WTC11 (cell line): ENCODE data around the gene AGBL1. TPM values are rescaled to one million over a fixed set of nuclear protein-coding genes. Genes with fewer than 3 reads are reported as not detected.

Experiments used
- ATAC-seq: fragments of 200-7000 bp; cut with Tn5 transposase; 2 replicates; pipeline ENCODE4 v1.10.0; 2021; ENCODE audit warnings: mild to moderate bottlenecking, moderate library complexity
- CTCF ChIA-PET: fragments of 300-600 bp; sonication (Branson Sonifier 250); formaldehyde crosslinking; loops from one replicate; lab custom pipeline; 2021; ENCODE audit warnings: antibody characterized with exemption; lab: Charles Lee
- POLR2A ChIA-PET: fragments of 350-600 bp; sonication (Branson Sonifier 250); formaldehyde crosslinking; loops from one replicate; lab custom pipeline; 2021; ENCODE audit warnings: antibody characterized with exemption; lab: Charles Lee
- DNase-seq: peaks from one replicate; pipeline ENCODE4 v3.0.0; 2021; ENCODE audit warnings: low spot score
- H3K27ac Mint-ChIP-seq: 2 replicates; pipeline ENCODE4 v1.8.0; 2021; ENCODE audit warnings: mixed read lengths
- H3K27me3 Mint-ChIP-seq: 2 replicates; pipeline ENCODE4 v1.8.0; 2021; ENCODE audit warnings: low read depth, mild to moderate bottlenecking, moderate library complexity, mixed read lengths
- H3K36me3 Mint-ChIP-seq: 2 replicates; pipeline ENCODE4 v1.8.0; 2021; ENCODE audit warnings: mixed read lengths
- H3K4me1 Mint-ChIP-seq: 2 replicates; pipeline ENCODE4 v1.8.0; 2022; ENCODE audit warnings: mixed read lengths
- H3K4me3 Mint-ChIP-seq: 2 replicates; pipeline ENCODE4 v1.8.0; 2021; ENCODE audit warnings: mild to moderate bottlenecking, moderate library complexity, mixed read lengths
- H3K9me3 Mint-ChIP-seq: 2 replicates; pipeline ENCODE4 v1.8.0; 2021; ENCODE audit warnings: mixed read lengths
- ESRRA ChIP-seq: sonication (generic); formaldehyde crosslinking; IDR thresholded peaks from 2 replicates; pipeline ENCODE4 v1.8.1; 2022; ENCODE audit warnings: mild to moderate bottlenecking, missing genetic modification reagents, borderline replicate concordance
- NR3C1 ChIP-seq: sonication (generic); formaldehyde crosslinking; conservative IDR thresholded peaks from 2 replicates; pipeline ENCODE4 v1.8.1; 2023; ENCODE audit warnings: low read depth, mild to moderate bottlenecking, missing genetic modification reagents
- RELA ChIP-seq: sonication (generic); formaldehyde crosslinking; IDR thresholded peaks from 2 replicates; pipeline ENCODE4 v1.8.1; 2022; ENCODE audit warnings: missing genetic modification reagents, mild to moderate bottlenecking, borderline replicate concordance
- SP1 ChIP-seq: sonication (generic); formaldehyde crosslinking; conservative IDR thresholded peaks from 2 replicates; pipeline ENCODE4 v1.8.1; 2022; ENCODE audit warnings: missing genetic modification reagents
- TCF7 ChIP-seq: sonication (generic); formaldehyde crosslinking; IDR thresholded peaks from 2 replicates; pipeline ENCODE4 v1.8.0; 2022; ENCODE audit warnings: mild to moderate bottlenecking, low read depth, missing genetic modification reagents, moderate library complexity
- TEAD1 ChIP-seq: sonication (generic); formaldehyde crosslinking; IDR thresholded peaks from 2 replicates; pipeline ENCODE4 v1.8.0; 2022; ENCODE audit warnings: mild to moderate bottlenecking, missing genetic modification reagents
- TP53 ChIP-seq: sonication (generic); formaldehyde crosslinking; IDR thresholded peaks from 2 replicates; pipeline ENCODE4 v1.8.1; 2023; ENCODE audit warnings: mild to moderate bottlenecking, missing genetic modification reagents
- ZNF121 ChIP-seq: sonication (generic); formaldehyde crosslinking; IDR thresholded peaks from 2 replicates; pipeline ENCODE4 v1.8.0; 2023; ENCODE audit warnings: missing genetic modification reagents
- ZNF232 ChIP-seq: sonication (generic); formaldehyde crosslinking; IDR thresholded peaks from 2 replicates; pipeline ENCODE4 v1.8.0; 2022; ENCODE audit warnings: mild to moderate bottlenecking, missing genetic modification reagents
- ZNF263 ChIP-seq: sonication (generic); formaldehyde crosslinking; IDR thresholded peaks from 2 replicates; pipeline ENCODE4 v1.8.1; 2022; ENCODE audit warnings: low read depth, mild to moderate bottlenecking, moderate library complexity, missing genetic modification reagents
- ZNF396 ChIP-seq: fragments of 250-450 bp; sonication (Bioruptor Pico); IDR thresholded peaks from 2 replicates; pipeline ENCODE4 v1.8.0; 2021; ENCODE audit warnings: mild to moderate bottlenecking, moderate library complexity, borderline replicate concordance
- total RNA-seq: library from RNA; stranded (reverse); gene quantifications from 3 replicates; pipeline ENCODE4 v1.2.3, GENCODE V29; 2021
- TF ChIP-seq, protein P1 (sequence below): fragments of 250-450 bp; sonication (Bioruptor Pico); IDR thresholded peaks from 2 replicates; pipeline ENCODE4 v2.1.2; 2022; ENCODE audit warnings: mild to moderate bottlenecking, moderate library complexity
- TF ChIP-seq, protein P2 (sequence below): sonication (generic); formaldehyde crosslinking; IDR thresholded peaks from 2 replicates; pipeline ENCODE4 v1.8.1; 2023; ENCODE audit warnings: mild to moderate bottlenecking, missing genetic modification reagents
- TF ChIP-seq, protein P3 (sequence below): sonication (generic); formaldehyde crosslinking; IDR thresholded peaks from 2 replicates; pipeline ENCODE4 v1.8.0; 2022; ENCODE audit warnings: mild to moderate bottlenecking, missing genetic modification reagents
- TF ChIP-seq, protein P4 (sequence below): sonication (generic); formaldehyde crosslinking; IDR thresholded peaks from 2 replicates; pipeline ENCODE4 v1.8.1; 2022; ENCODE audit warnings: missing genetic modification reagents, borderline replicate concordance
- TF ChIP-seq, protein P5 (sequence below): sonication (generic); formaldehyde crosslinking; IDR thresholded peaks from 2 replicates; pipeline ENCODE4 v1.8.0; 2023; ENCODE audit warnings: missing genetic modification reagents
- TF ChIP-seq, protein P6 (sequence below): fragments of 250-450 bp; sonication (Bioruptor Pico); IDR thresholded peaks from 2 replicates; pipeline ENCODE4 v1.9.0; 2021; ENCODE audit warnings: mild to moderate bottlenecking
- TF ChIP-seq, protein P7 (sequence below): fragments of 250-450 bp; sonication (Bioruptor Pico); IDR thresholded peaks from 2 replicates; pipeline ENCODE4 v1.9.0; 2021; ENCODE audit warnings: moderate library complexity, mild to moderate bottlenecking, inconsistent platforms, borderline replicate concordance
- TF ChIP-seq, protein P8 (sequence below): sonication (generic); formaldehyde crosslinking; IDR thresholded peaks from 2 replicates; pipeline ENCODE4 v1.8.1; 2022; ENCODE audit warnings: low read depth, mild to moderate bottlenecking, moderate library complexity, missing genetic modification reagents, borderline replicate concordance

The AGBL1 gene
- total RNA-seq, 1 experiment from 2014 or later: not detected

DNA sequence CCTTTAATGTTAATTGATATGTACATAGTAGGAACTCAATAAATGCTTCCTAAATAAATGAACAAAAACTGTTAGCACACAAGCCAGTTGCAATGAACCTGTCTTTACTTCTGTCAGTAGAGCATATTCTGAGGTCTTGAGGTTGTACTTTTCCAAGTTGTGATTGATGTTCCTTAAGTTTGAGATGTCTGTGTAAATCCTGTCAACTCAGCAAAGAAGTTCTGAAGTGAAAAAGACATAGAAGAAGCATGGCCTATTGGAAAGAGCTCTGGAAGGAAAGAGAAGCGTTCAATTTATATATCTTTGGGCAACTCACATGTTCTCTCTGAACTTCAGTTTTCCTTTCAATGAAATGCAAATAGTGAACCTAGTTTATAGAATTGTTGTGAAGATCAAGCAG is 269.9 kb downstream of the AGBL1 start:
- TF ChIP-seq ZNF232 (CRISPR knock-in tag) (no peak), TP53 (CRISPR knock-in tag) (no peak), TEAD1 (no peak), ESRRA (CRISPR knock-in tag) (no peak), TCF7 (CRISPR knock-in tag) (no peak), RELA (no peak), NR3C1 (CRISPR knock-in tag) (no peak), SP1 (CRISPR knock-in tag) (no peak), ZNF263 (CRISPR knock-in tag) (no peak), ZNF396 (CRISPR knock-in tag) (no peak), ZNF121 (no peak)
- TF ChIP-seq, protein P1, sequence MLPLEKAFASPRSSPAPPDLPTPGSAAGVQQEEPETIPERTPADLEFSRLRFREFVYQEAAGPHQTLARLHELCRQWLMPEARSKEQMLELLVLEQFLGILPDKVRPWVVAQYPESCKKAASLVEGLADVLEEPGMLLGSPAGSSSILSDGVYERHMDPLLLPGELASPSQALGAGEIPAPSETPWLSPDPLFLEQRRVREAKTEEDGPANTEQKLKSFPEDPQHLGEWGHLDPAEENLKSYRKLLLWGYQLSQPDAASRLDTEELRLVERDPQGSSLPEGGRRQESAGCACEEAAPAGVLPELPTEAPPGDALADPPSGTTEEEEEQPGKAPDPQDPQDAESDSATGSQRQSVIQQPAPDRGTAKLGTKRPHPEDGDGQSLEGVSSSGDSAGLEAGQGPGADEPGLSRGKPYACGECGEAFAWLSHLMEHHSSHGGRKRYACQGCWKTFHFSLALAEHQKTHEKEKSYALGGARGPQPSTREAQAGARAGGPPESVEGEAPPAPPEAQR (CRISPR knock-in tag): no peak
- TF ChIP-seq, protein P2, sequence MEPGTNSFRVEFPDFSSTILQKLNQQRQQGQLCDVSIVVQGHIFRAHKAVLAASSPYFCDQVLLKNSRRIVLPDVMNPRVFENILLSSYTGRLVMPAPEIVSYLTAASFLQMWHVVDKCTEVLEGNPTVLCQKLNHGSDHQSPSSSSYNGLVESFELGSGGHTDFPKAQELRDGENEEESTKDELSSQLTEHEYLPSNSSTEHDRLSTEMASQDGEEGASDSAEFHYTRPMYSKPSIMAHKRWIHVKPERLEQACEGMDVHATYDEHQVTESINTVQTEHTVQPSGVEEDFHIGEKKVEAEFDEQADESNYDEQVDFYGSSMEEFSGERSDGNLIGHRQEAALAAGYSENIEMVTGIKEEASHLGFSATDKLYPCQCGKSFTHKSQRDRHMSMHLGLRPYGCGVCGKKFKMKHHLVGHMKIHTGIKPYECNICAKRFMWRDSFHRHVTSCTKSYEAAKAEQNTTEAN: no peak
- TF ChIP-seq, protein P3, sequence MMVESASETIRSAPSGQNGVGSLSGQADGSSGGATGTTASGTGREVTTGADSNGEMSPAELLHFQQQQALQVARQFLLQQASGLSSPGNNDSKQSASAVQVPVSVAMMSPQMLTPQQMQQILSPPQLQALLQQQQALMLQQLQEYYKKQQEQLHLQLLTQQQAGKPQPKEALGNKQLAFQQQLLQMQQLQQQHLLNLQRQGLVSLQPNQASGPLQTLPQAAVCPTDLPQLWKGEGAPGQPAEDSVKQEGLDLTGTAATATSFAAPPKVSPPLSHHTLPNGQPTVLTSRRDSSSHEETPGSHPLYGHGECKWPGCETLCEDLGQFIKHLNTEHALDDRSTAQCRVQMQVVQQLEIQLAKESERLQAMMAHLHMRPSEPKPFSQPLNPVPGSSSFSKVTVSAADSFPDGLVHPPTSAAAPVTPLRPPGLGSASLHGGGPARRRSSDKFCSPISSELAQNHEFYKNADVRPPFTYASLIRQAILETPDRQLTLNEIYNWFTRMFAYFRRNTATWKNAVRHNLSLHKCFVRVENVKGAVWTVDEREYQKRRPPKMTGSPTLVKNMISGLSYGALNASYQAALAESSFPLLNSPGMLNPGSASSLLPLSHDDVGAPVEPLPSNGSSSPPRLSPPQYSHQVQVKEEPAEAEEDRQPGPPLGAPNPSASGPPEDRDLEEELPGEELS (CRISPR knock-in tag): no peak
- TF ChIP-seq, protein P4, sequence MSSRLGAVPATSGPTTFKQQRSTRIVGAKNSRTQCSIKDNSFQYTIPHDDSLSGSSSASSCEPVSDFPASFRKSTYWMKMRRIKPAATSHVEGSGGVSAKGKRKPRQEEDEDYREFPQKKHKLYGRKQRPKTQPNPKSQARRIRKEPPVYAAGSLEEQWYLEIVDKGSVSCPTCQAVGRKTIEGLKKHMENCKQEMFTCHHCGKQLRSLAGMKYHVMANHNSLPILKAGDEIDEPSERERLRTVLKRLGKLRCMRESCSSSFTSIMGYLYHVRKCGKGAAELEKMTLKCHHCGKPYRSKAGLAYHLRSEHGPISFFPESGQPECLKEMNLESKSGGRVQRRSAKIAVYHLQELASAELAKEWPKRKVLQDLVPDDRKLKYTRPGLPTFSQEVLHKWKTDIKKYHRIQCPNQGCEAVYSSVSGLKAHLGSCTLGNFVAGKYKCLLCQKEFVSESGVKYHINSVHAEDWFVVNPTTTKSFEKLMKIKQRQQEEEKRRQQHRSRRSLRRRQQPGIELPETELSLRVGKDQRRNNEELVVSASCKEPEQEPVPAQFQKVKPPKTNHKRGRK (CRISPR knock-in tag): no peak
- TF ChIP-seq, protein P5, sequence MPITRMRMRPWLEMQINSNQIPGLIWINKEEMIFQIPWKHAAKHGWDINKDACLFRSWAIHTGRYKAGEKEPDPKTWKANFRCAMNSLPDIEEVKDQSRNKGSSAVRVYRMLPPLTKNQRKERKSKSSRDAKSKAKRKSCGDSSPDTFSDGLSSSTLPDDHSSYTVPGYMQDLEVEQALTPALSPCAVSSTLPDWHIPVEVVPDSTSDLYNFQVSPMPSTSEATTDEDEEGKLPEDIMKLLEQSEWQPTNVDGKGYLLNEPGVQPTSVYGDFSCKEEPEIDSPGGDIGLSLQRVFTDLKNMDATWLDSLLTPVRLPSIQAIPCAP (CRISPR knock-in tag): no peak
- TF ChIP-seq, protein P6, sequence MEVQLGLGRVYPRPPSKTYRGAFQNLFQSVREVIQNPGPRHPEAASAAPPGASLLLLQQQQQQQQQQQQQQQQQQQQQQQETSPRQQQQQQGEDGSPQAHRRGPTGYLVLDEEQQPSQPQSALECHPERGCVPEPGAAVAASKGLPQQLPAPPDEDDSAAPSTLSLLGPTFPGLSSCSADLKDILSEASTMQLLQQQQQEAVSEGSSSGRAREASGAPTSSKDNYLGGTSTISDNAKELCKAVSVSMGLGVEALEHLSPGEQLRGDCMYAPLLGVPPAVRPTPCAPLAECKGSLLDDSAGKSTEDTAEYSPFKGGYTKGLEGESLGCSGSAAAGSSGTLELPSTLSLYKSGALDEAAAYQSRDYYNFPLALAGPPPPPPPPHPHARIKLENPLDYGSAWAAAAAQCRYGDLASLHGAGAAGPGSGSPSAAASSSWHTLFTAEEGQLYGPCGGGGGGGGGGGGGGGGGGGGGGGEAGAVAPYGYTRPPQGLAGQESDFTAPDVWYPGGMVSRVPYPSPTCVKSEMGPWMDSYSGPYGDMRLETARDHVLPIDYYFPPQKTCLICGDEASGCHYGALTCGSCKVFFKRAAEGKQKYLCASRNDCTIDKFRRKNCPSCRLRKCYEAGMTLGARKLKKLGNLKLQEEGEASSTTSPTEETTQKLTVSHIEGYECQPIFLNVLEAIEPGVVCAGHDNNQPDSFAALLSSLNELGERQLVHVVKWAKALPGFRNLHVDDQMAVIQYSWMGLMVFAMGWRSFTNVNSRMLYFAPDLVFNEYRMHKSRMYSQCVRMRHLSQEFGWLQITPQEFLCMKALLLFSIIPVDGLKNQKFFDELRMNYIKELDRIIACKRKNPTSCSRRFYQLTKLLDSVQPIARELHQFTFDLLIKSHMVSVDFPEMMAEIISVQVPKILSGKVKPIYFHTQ: no peak
- TF ChIP-seq, protein P7, sequence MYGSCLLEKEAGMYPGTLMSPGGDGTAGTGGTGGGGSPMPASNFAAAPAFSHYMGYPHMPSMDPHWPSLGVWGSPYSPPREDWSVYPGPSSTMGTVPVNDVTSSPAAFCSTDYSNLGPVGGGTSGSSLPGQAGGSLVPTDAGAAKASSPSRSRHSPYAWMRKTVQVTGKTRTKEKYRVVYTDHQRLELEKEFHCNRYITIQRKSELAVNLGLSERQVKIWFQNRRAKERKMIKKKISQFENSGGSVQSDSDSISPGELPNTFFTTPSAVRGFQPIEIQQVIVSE (CRISPR knock-in tag): no peak
- TF ChIP-seq, protein P8, sequence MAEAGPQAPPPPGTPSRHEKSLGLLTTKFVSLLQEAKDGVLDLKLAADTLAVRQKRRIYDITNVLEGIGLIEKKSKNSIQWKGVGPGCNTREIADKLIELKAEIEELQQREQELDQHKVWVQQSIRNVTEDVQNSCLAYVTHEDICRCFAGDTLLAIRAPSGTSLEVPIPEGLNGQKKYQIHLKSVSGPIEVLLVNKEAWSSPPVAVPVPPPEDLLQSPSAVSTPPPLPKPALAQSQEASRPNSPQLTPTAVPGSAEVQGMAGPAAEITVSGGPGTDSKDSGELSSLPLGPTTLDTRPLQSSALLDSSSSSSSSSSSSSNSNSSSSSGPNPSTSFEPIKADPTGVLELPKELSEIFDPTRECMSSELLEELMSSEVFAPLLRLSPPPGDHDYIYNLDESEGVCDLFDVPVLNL (CRISPR knock-in tag): no peak
- ChIA-PET CTCF (no interaction called here), POLR2A (no interaction called here)
- H3K27me3 Mint-ChIP-seq: no peaks in the 10 kb centered on the region
- no peak overlapping the region for H3K4me3 Mint-ChIP-seq
- no peaks in the 10 kb centered on the region for H3K36me3 Mint-ChIP-seq
- H3K27ac Mint-ChIP-seq: no peak overlapping the region
- no peaks in the 10 kb centered on the region for H3K9me3 Mint-ChIP-seq
- ATAC-seq (no peak), DNase-seq (no peak)
- peaks cover 9% of the 10 kb centered on the region for H3K4me1 Mint-ChIP-seq
